ENCODE measurements around the gene ASCC2.

ASCC2 gene

DNA sequence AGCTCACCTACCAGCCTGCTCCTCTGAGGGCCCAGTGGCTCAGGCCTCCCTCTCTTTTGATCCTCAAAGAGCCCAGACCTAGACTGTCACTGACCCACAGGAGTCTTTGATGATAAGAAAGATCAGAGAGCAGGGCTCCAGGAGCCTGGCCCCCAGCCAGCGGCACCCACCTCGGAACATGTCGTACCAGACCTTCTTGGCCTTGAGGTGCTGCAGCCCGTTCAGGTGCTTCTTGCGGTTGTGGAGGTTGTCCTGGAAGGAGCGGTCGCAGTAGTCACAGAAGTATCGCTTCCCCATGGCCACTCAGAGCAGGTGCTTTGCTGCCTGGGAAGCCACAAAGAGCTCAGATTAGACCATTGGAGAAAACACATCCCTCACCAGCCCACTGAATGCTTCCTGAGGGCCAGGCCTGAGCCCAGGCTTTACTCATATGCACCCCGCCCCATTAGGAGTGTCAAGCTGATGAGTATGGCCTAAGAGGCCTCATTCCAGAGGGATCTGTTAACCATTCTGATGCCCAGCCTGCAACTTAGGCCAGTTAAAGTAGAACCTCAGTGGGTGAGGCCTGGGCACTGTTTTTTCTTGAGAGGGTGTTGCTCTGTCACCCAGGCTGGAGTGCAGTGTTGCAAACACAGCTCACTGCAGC is 89.7 kb downstream of the ASCC2 start:
- TF ChIP-seq ARNTL (CRISPR knock-in tag; IDR thresholded peaks at IDR 0.05; ENCODE audit: borderline replicate concordance, low read depth) (no peak), ZNF8 (CRISPR knock-in tag; IDR thresholded peaks at IDR 0.05) (no peak)
- TF ChIP-seq, protein P1, sequence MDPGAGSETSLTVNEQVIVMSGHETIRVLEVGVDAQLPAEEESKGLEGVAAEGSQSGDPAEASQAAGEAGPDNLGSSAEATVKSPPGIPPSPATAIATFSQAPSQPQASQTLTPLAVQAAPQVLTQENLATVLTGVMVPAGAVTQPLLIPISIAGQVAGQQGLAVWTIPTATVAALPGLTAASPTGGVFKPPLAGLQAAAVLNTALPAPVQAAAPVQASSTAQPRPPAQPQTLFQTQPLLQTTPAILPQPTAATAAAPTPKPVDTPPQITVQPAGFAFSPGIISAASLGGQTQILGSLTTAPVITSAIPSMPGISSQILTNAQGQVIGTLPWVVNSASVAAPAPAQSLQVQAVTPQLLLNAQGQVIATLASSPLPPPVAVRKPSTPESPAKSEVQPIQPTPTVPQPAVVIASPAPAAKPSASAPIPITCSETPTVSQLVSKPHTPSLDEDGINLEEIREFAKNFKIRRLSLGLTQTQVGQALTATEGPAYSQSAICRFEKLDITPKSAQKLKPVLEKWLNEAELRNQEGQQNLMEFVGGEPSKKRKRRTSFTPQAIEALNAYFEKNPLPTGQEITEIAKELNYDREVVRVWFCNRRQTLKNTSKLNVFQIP (CRISPR knock-in tag; IDR thresholded peaks at IDR 0.05; ENCODE audit: borderline replicate concordance, low read depth): no peak
- no peak for ATAC-seq

DNA sequence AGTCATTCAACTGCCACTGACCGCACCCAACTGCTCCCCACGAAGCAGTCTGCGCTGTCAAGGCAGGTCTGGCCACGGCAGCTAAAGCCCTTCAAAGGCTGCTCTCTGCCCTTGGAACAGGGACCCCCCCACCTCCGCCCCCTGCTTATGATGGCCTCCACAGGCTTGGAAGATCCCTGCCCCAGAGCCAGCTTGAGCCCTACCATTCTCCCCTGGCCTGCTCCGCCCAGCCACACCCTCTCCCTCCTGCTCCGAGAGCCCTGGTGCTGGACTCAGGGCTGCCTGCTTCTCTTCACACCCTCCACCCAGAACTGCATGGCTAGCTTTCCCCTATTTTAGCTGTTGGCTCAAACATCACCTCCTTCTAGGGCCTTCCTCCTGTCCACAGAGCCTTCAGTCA is 90.2 kb downstream of the ASCC2 start:
- TF ChIP-seq TOX (CRISPR knock-in tag; IDR thresholded peaks at IDR 0.05; ENCODE audit: borderline replicate concordance): no peak
- no peak for TF ChIP-seq ISL1 (CRISPR knock-in tag; IDR thresholded peaks at IDR 0.05)
- TF ChIP-seq, protein P2, sequence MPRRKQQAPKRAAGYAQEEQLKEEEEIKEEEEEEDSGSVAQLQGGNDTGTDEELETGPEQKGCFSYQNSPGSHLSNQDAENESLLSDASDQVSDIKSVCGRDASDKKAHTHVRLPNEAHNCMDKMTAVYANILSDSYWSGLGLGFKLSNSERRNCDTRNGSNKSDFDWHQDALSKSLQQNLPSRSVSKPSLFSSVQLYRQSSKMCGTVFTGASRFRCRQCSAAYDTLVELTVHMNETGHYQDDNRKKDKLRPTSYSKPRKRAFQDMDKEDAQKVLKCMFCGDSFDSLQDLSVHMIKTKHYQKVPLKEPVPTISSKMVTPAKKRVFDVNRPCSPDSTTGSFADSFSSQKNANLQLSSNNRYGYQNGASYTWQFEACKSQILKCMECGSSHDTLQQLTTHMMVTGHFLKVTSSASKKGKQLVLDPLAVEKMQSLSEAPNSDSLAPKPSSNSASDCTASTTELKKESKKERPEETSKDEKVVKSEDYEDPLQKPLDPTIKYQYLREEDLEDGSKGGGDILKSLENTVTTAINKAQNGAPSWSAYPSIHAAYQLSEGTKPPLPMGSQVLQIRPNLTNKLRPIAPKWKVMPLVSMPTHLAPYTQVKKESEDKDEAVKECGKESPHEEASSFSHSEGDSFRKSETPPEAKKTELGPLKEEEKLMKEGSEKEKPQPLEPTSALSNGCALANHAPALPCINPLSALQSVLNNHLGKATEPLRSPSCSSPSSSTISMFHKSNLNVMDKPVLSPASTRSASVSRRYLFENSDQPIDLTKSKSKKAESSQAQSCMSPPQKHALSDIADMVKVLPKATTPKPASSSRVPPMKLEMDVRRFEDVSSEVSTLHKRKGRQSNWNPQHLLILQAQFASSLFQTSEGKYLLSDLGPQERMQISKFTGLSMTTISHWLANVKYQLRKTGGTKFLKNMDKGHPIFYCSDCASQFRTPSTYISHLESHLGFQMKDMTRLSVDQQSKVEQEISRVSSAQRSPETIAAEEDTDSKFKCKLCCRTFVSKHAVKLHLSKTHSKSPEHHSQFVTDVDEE (CRISPR knock-in tag; IDR thresholded peaks at IDR 0.05): no peak
- no peak for TF ChIP-seq ZFP30 (CRISPR knock-in tag; IDR thresholded peaks at IDR 0.05)
- TF ChIP-seq TCF4 (CRISPR knock-in tag; IDR thresholded peaks at IDR 0.05; ENCODE audit: borderline replicate concordance): no peak
- TF ChIP-seq ESRRG (CRISPR knock-in tag; IDR thresholded peaks at IDR 0.05): no peak
- TF ChIP-seq ZNF8 (CRISPR knock-in tag; IDR thresholded peaks at IDR 0.05): no peak
- TF ChIP-seq, protein P1 (CRISPR knock-in tag; IDR thresholded peaks at IDR 0.05; ENCODE audit: borderline replicate concordance, low read depth): no peak
- TF ChIP-seq, protein P3, sequence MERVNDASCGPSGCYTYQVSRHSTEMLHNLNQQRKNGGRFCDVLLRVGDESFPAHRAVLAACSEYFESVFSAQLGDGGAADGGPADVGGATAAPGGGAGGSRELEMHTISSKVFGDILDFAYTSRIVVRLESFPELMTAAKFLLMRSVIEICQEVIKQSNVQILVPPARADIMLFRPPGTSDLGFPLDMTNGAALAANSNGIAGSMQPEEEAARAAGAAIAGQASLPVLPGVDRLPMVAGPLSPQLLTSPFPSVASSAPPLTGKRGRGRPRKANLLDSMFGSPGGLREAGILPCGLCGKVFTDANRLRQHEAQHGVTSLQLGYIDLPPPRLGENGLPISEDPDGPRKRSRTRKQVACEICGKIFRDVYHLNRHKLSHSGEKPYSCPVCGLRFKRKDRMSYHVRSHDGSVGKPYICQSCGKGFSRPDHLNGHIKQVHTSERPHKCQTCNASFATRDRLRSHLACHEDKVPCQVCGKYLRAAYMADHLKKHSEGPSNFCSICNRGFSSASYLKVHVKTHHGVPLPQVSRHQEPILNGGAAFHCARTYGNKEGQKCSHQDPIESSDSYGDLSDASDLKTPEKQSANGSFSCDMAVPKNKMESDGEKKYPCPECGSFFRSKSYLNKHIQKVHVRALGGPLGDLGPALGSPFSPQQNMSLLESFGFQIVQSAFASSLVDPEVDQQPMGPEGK (CRISPR knock-in tag; IDR thresholded peaks at IDR 0.05; ENCODE audit: borderline replicate concordance): no peak
- ATAC-seq: no peak

DNA sequence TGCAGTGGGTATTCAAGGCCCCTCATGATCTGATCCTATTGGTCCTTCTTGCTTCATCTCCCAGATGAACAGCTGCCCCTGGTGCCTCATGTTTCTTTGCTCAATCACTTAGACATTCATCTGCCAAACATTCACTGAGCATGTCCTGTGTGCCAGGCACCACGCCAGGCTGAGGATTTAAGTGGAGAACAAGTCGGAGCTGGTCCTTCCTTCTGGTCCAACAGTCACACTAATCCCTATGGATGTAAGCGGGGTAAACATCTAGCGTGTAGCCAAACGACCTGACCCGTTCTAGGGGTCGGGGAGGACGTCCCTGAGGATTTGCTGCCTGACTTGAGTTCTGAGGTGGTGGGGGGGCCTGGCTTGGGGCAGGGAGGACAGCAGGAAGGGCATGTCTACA is 93.2 kb downstream of the ASCC2 start:
- no peak for ATAC-seq
- TF ChIP-seq RARB (CRISPR knock-in tag; IDR thresholded peaks at IDR 0.05): no peak
- no peak for TF ChIP-seq OSR1 (CRISPR knock-in tag; IDR thresholded peaks at IDR 0.05)
- no peak for TF ChIP-seq ISL1 (CRISPR knock-in tag; IDR thresholded peaks at IDR 0.05)

DNA sequence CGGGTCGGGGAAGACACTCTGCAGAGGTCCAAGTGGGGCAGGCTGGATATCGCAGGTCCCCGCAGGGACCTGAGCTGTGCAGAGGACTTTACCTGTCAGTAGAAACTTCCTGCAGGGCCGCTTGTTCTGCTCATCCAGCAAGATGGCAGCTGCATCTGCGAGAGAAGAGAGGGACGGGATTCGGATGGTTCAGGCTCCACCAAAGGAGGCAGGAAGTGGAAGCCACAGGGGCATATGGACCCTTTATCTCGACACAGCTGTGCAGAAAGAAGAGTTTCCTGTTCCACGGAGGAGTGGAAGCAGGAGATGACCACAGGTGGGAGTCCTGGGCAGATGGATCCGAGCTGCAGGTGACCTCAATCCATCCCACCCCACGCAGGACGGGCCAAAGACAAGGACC is 95.7 kb downstream of the ASCC2 start:
- no peak for ATAC-seq
- TF ChIP-seq ARNTL (CRISPR knock-in tag; IDR thresholded peaks at IDR 0.05; ENCODE audit: borderline replicate concordance, low read depth) (no peak), RARB (CRISPR knock-in tag; IDR thresholded peaks at IDR 0.05) (no peak), ZC3H10 (CRISPR knock-in tag; IDR thresholded peaks at IDR 0.05) (no peak), ISL1 (CRISPR knock-in tag; IDR thresholded peaks at IDR 0.05) (no peak), TOX (CRISPR knock-in tag; IDR thresholded peaks at IDR 0.05; ENCODE audit: borderline replicate concordance) (no peak)
- TF ChIP-seq, protein P3 (CRISPR knock-in tag; IDR thresholded peaks at IDR 0.05; ENCODE audit: borderline replicate concordance): no peak
- TF ChIP-seq, protein P4, sequence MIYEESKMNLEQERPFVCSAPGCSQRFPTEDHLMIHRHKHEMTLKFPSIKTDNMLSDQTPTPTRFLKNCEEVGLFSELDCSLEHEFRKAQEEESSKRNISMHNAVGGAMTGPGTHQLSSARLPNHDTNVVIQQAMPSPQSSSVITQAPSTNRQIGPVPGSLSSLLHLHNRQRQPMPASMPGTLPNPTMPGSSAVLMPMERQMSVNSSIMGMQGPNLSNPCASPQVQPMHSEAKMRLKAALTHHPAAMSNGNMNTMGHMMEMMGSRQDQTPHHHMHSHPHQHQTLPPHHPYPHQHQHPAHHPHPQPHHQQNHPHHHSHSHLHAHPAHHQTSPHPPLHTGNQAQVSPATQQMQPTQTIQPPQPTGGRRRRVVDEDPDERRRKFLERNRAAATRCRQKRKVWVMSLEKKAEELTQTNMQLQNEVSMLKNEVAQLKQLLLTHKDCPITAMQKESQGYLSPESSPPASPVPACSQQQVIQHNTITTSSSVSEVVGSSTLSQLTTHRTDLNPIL (CRISPR knock-in tag; IDR thresholded peaks at IDR 0.05; ENCODE audit: low read depth): no peak

Measured in SK-N-SH treated with all-trans-retinoic acid at 6 μM for 48 hours (cell line).